Measurements from ENCODE around the gene DCLRE1B. TPM values are rescaled to one million over a fixed set of nuclear protein-coding genes. Genes with fewer than 3 reads are reported as not detected.

The DCLRE1B gene
- total RNA-seq, result 1 to 10 TPM; 1.2 to 6.0 (median 2.2) TPM
- polyA plus RNA-seq, result 1 to 10 TPM in 1 of 2 donors, under 1 TPM in 1; 0.38 to 2.8 TPM
- long read RNA-seq, donor 1, partial matches to known transcripts, result 0 of 3 reads
- long read RNA-seq, donor 1, other reads (novel, unspliced or antisense), result 0 of 3 reads
- long read RNA-seq, donor 2, transcript DCLRE1B-201 (4 exons, 3,940 nt), result major isoform, 6 of 10 reads
- long read RNA-seq, donor 2, partial matches to known transcripts, result 0 of 10 reads
- long read RNA-seq, donor 2, other reads (novel, unspliced or antisense), result 3 of 10 reads
- long read RNA-seq, donor 3, partial matches to known transcripts, result 0 of 2 reads
- long read RNA-seq, donor 3, other reads (novel, unspliced or antisense), result 0 of 2 reads

DNA sequence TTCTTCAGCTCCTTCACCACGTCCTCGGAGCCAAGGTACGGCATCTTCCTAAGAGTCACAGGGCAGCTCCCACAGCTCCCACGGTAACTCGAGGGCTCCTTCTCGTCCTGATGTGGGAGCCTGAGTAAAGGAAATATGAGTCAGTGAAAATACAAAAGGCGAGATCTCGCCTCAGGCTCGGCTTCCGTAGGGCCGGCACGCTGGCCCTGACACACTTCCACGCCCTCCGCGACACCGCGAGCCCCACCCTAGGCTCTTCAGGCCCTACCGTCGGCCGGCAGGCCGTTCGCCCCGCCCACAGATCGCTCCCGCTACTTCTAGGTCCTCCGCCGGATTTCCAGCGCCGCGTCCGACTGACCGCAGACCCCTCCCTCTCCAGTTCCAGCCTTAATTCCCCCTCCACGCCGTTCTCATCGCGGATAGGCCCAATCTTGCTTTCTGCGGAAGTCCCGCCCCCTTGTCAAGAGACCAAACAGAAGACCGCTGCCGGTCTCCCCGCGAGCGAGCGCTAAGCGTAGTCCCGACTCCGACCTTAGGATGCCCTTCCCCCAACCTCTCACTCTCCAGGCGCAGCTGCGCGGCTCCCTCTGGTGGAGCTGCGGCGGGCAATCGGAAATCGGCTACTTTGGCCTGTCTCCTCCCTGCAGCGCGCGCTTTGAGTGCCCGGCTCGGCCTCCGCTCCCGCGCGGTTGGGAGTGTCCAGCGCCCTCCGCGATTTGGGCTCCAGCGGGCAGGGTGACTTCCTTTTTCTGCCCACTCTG lies at the start of gene DCLRE1B, which contains the start of gene AP4B1:
Gene DCLRE1B (plus strand): TSS at position 653 of the 761 bp plus-strand sequence. CDS start 261 bp downstream, outside the sequence.
Gene AP4B1 (minus strand): TSS at position 126 of the 761 bp plus-strand sequence. CDS start 82 bp downstream, at position 44.
- ATAC-seq, result peak; percentile 98
- Histone ChIP-seq H3K9me3 (no peaks in the 10 kb centered on the region), H3K27ac (peak within 1 kb of the TSS; percentile 59 to 97 (median 92)), H3K36me3 (peaks cover 0 to 53% (median 46%) of the 10 kb centered on the region in 9 donors), H3K4me3 (peak within 1 kb of the TSS; percentile 63 to 94 (median 80)), H3K4me1 (peaks cover 0 to 43% (median 19%) of the 10 kb centered on the region in 12 donors), H3K27me3 (no peaks in the 10 kb centered on the region)
- intact Hi-C loops (cut with DNase I), result loop anchor here in 9 of 10 donors (1.0 to 10.0 kb wide), 11 partner anchors 24 to 760 kb away; partner anchors contain the start of genes HIPK1 (in 8 of the 9), PHTF1 (in 3 of the 9) and RSBN1 (in 3 of the 9)
- WGBS, 4 donors, result 0 to 1% (median 0%) methylated on average over 52 to 67 of the region's 67 CpGs
- TF ChIP-seq POLR2A (IDR thresholded peaks at IDR 0.05), result peak in 1 of 2 donors; percentile 73
- TF ChIP-seq, protein P1, sequence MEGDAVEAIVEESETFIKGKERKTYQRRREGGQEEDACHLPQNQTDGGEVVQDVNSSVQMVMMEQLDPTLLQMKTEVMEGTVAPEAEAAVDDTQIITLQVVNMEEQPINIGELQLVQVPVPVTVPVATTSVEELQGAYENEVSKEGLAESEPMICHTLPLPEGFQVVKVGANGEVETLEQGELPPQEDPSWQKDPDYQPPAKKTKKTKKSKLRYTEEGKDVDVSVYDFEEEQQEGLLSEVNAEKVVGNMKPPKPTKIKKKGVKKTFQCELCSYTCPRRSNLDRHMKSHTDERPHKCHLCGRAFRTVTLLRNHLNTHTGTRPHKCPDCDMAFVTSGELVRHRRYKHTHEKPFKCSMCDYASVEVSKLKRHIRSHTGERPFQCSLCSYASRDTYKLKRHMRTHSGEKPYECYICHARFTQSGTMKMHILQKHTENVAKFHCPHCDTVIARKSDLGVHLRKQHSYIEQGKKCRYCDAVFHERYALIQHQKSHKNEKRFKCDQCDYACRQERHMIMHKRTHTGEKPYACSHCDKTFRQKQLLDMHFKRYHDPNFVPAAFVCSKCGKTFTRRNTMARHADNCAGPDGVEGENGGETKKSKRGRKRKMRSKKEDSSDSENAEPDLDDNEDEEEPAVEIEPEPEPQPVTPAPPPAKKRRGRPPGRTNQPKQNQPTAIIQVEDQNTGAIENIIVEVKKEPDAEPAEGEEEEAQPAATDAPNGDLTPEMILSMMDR (IDR thresholded peaks at IDR 0.05), result peak; percentile 52 to 90 (median 72)
- peak; percentile 99 for DNase-seq

DNA sequence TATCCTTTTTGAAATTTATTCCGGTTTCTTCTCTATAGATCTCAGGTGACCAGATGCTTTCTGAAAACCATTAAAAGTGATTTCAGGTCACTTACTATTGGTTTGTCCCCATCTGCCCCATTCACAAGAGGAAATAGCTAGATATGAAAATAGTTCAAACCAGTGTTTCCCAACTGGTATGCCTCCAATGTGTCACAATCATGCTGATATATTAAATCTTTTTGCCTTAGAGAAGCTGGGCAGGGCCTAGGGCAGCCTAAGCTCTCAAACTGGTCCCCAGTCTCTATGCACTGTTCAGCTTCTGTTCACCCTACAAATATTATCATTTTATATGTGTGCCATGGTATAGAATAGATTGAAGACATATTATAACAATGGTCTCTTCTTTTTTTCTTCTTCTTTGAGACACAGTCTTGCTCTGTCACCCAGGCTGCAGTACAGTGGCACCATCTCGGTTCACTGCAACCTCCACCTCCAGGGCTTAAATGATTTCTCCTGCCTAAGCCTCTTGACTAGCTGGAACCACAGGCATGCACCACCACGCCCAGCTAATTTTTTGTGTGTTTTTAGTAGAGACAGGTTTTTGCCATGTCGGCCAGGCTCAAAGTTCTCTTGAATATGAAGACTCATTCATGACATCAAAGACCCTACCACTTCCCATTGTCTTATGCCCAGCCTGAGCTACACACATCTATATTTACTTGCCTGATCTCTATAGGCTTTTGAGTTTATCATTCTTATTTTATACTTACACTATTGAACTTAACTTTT lies 49.3 kb upstream of the DCLRE1B start:
- H3K27ac ChIP-seq, result no peak overlapping the region
- no peaks in the 10 kb centered on the region for H3K9me3 ChIP-seq
- ATAC-seq (no peak), DNase-seq (no peak)
- 92 to 97% (median 94%) methylated on average over 4 of the region's 4 CpGs for WGBS, 4 donors
- TF ChIP-seq, protein P1 (IDR thresholded peaks at IDR 0.05), result no peak
- no peak for TF ChIP-seq POLR2A (IDR thresholded peaks at IDR 0.05)
- no peaks in the 10 kb centered on the region for H3K27me3 ChIP-seq
- H3K36me3 ChIP-seq, result peaks cover 0 to 9% (median 0%) of the 10 kb centered on the region in 9 donors
- H3K4me3 ChIP-seq, result no peak overlapping the region
- peaks cover 0 to 35% (median 0%) of the 10 kb centered on the region in 12 donors for H3K4me1 ChIP-seq
- intact Hi-C loops (cut with DNase I), result no loop called here

DNA sequence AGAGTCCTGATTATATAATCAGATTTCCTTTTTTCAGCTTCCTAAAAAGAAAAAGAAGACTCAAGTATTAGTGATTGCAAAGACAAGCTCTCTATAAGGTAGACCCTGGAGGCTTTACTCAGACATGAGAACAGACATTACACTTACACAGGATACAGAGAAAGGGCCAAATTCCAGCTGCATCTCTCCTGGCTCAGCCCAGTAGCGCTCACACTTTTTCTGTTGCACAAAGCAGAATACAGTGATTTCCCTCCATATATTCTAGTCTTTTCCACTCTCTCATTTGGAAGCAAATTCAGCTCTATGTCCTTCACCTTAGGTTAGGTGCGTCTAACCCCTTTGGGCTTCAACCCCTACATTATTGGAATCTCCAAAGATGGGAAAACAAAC lies 48.7 kb upstream of the DCLRE1B start:
- Histone ChIP-seq H3K36me3 (peaks cover 0 to 9% (median 0%) of the 10 kb centered on the region in 9 donors), H3K4me1 (peaks cover 0 to 41% (median 0%) of the 10 kb centered on the region in 12 donors), H3K27me3 (no peaks in the 10 kb centered on the region), H3K4me3 (no peak overlapping the region), H3K9me3 (no peaks in the 10 kb centered on the region), H3K27ac (no peak overlapping the region)
- ATAC-seq (no peak), DNase-seq (no peak)
- 89 to 96% (median 92%) methylated on average over 2 of the region's 2 CpGs for WGBS, 4 donors
- intact Hi-C loops (cut with DNase I), result no loop called here
- TF ChIP-seq, protein P1 (IDR thresholded peaks at IDR 0.05), result no peak
- TF ChIP-seq POLR2A (IDR thresholded peaks at IDR 0.05), result no peak

All from heart left ventricle (tissue), 16 donors.